ENCODE data around the gene STAT5A.
"Not testable (repeated sequence)": the region's sequence is repeated elsewhere in the genome, so short reads cannot be mapped to it uniquely, and the experiment has no call there.

STAT5A gene

GRCh38 chr17:42338427-42338985 lies 50.2 kb downstream of the STAT5A start:
- DNase-seq, result no peak

GRCh38 chr17:42339221-42339620 lies 50.9 kb downstream of the STAT5A start:
- DNase-seq, result no peak

- peak; percentile 71 for DNase-seq
Measured at GRCh38 chr17:42340691-42341127, 52.4 kb downstream of the STAT5A start.

- no peak for DNase-seq
Measured at GRCh38 chr17:42341568-42341967, 53.3 kb downstream of the STAT5A start.

- no peak for DNase-seq
Measured at GRCh38 chr17:42342242-42343008, 54.1 kb downstream of the STAT5A start.

- DNase-seq, result no peak
Measured at GRCh38 chr17:42345396-42346073, 57.2 kb downstream of the STAT5A start.

- DNase-seq, result no peak
Measured at GRCh38 chr17:42346481-42346880, 58.2 kb downstream of the STAT5A start.

- DNase-seq, result no peak
Measured at GRCh38 chr17:42347198-42347597, 58.9 kb downstream of the STAT5A start.

GRCh38 chr17:42347606-42348005 lies 59.3 kb downstream of the STAT5A start:
- DNase-seq, result no peak

GRCh38 chr17:42348104-42348503 lies 59.8 kb downstream of the STAT5A start:
- DNase-seq, result no peak

GRCh38 chr17:42354956-42355843 lies 66.9 kb downstream of the STAT5A start:
- DNase-seq, result no peak

GRCh38 chr17:42358434-42358833 lies 70.1 kb downstream of the STAT5A start:
- no peak for DNase-seq

GRCh38 chr17:42359133-42359532 lies 70.8 kb downstream of the STAT5A start:
- DNase-seq, result no peak

- DNase-seq, result not testable (repeated sequence)
Measured at GRCh38 chr17:42360388-42360787, 72.1 kb downstream of the STAT5A start.

Measured in activated CD8-positive, alpha-beta memory T cell treated with anti-CD3 and anti-CD28 coated beads, Interleukin-2, amount 50 U/mL, for 48 hours (primary cell).